GM21447 (cell line): ENCODE measurements around the gene SARDH.
"Not testable (repeated sequence)": the region's sequence is repeated elsewhere in the genome, so short reads cannot be mapped to it uniquely, and the experiment has no call there.

Source experiments
- ATAC-seq: cut with Tn5 transposase; IDR thresholded peaks from one replicate; pipeline ENCODE4 v1.9.1; 2021; ENCODE audit not compliant: unreplicated experiment

SARDH gene

GRCh38 chr9:133687856-133688761, 50.0 kb downstream of the SARDH start:
- ATAC-seq: no peak

- no peak for ATAC-seq
Observed at GRCh38 chr9:133686642-133687575, 51.2 kb downstream of the SARDH start.

GRCh38 chr9:133685653-133686609, 52.2 kb downstream of the SARDH start:
- no peak for ATAC-seq

- ATAC-seq: no peak
Observed at GRCh38 chr9:133684936-133685361, 53.2 kb downstream of the SARDH start.

DNA sequence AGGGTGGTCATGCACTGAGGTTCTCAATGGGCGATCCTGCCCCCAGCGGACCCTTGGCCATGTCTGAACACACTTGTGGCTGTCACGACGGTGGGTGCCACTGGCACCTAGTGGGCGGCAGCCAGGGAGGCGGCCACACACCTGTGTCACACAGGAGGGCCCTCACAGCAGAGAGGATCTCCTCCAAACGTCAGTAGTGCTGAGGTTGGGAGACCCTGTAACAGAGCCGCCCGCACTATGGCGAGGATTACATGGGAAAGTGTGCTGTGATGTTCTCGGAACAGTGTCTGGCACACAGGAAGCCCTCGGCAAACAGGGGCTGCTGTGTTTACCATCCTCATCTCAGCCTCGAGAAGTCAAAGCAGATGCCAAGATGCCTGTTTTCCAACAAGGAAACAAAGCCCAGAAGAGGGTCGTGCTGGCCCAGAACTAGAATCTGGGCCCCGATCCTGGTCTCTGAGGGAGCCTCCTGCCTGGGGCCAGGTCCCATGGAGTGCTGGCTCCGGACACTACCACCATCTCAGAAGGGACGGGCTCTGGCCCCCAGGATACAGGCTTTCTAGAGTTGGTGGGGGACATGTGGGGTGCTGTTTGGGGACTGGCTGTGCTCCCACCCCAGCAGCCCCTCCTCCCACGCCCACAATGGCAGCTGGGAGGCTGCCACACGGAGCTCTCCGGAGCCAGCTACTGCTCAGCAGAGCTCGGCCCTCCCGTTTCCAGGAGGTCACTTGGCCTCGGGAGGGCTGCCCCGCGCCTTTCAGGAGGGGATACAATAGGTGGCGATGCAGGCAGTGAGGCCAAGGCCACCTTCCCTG, 53.8 kb downstream of the SARDH start:
- ATAC-seq: no peak

DNA sequence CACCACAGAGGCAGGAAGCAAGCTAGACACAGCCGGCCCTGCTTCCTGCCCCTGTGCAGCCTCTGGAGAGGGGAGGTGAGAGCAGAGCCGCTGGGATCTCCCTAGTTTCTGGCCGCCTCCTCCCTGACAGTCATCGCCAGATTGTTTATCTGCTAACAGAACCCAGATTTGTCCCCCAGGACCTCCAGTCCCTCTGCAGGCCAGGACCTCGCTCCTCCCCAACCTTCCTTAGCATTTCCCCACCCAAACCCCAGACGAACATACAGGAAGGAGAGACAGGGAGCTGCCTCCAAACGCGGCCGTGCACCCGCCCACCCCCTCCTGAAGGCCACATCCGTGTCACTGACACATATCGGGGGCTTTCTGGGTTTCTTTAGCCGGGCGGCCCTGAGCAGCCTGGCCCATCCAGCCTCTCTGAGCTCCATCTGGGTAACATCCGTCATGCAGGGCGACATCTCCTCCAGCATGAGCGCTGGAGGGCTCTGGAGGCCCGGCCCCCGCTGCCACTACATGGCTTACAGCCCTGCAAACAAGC, 54.5 kb downstream of the SARDH start:
- no peak for ATAC-seq

GRCh38 chr9:133682818-133683585, 55.1 kb downstream of the SARDH start:
- ATAC-seq: no peak

GRCh38 chr9:133681658-133682306, 56.4 kb downstream of the SARDH start:
- no peak for ATAC-seq

DNA sequence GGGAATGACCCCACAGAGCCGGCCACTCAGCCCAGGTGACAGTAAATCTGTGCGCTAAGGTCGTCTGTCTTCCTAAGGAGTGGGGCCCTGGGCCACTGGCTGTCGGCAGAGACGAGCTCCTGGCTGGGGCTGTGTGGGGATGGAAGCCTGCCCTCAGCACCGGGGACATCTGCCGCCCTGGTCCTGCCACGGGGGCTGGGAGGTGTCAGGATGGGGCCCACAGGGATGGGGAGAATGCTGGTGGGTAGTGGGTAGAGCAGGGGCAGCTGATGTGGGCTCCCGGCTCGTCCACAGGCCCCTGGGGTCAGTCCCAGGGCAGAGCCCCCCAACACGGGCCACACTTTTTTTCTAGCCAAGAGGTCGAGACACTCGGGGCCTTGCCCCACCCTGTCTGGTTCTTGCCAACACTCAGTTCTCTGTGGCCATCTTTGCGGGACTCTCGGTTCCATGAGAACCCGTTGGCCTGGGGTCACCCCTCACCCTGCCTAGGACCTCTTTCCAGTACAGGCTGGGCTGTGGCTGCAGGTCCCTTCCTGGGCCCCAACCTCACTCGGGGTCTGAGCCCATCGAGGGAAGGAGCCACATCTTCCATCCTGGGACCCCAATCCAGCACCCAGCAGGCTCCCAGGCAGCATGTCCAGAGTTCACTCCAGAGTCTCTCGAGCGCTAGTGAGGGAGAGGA, 57.0 kb downstream of the SARDH start:
- no peak for ATAC-seq

DNA sequence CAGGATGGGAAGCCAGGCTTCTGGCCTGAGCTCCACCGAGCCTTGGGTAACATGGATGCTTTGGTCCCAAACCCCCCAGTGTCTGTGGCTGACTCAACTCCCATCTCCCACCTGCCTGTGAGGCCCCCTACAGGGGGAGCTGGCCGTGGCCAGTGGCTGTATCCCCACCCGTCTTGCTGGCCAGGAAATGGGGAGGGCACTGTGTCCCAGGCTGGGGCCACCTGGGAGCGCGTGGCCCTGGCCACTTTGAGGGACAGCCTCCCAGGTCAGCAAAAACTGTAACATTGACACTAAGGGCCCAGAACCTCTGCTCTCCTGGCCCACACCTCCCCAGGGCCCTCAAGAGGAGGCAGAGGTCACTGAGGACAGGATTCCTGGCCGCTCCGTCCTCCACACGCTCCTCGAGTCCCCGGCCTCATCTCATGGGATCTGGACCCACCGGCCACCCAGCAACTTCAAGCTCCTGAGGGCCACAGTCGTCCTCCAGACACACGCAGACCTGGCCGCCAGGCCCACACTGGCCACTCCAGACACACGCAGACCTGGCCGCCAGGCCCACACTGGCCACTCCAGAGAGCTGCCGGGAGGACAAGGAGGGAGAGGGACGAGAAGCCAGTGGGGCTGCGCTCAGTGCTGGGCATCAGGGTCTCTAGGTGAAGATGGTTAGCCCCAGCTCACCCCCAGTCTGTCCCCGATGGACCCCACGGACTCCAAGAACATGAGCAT, 57.7 kb downstream of the SARDH start:
- no peak for ATAC-seq

DNA sequence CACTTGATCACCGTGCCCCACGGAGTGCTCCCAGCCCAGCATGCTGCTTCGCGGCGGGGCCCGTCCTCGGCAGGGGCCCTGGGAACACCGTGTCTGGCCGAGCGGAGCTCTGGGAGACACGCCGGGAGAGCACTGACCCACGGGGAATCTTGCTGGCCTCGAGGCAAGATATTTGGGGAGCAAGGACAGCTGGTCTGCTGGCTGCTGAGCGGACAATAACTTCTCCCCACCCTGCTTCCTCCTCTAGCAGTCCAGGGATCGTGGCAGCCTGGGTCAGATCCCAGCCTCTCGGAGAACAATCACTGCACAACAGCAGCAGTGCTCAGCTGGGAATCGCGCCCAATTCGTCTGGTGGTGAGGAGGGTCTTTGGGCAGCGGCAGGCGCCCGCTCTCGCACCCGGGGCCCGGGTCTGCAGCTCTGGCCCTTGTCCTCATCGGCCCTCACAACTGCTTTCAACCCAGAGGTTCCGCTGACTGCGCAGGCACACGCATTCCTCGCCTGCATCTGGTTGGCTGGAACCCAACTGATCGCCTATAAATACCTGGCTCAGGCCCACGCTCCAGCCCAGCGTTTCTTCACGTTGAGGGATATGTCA, 58.6 kb downstream of the SARDH start:
- ATAC-seq: no peak

DNA sequence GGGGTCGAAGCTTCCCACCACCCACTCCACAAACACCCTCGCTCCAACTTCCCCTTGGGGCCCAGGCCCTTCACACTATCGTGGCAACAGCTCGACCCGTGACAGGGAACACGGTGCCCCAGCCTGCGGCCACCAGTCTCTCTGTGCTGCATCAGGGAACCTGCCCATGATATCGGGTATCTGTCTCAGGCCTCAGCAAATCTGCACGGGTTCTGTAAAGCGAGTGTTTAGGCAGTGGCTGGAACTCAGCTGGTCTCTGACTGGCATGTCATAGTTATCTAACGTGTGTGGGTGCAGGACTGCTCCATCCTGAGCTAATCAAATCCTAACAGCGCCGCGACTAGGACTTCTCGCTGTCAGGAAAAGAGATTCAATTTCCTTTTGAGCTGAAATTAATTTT, 59.1 kb downstream of the SARDH start:
- ATAC-seq: no peak

GRCh38 chr9:133677126-133678010, 60.8 kb downstream of the SARDH start:
- no peak for ATAC-seq

- no peak for ATAC-seq
Observed at GRCh38 chr9:133676450-133676849, 61.7 kb downstream of the SARDH start.

DNA sequence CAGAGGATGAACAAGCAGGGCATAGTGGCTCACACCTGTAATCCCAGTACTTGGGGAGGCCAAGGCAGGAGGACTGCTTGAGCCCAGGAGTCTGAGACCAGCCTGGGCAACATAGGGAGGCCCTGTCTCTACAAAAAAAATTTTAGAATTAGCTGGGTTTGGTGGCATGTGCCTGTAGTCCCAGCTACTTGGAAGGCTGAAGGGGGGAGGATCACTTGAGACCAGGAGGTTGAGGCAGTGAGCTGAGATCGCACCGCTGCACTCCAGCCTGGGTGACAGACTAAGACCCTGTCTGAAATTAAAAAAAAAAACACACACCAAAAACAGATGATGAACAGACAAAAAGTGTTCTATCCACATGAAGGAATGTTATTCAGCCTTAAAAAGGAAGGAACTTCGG, 62.4 kb downstream of the SARDH start:
- not testable (repeated sequence) for ATAC-seq

DNA sequence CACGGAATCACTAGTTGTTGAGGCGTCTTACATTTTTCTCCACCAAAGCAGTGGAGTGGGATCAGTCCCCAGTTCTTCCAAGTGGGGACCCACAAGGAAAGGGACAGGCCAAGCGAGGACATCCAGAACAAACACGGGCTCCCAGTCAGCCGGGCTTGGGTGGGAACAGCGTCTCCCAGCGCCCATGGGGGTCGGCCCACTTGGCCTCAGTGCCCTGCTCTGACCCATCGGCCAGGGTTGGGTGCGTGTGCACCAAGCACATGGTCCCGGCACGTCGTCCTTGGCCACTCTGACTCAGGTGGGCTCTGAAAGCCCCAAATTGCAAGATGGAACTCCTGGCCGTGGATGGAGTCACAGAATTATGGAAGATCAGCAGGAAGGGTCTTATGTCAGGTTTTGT, 64.1 kb downstream of the SARDH start:
- ATAC-seq: no peak
